GM12892 (cell line): Measurements from ENCODE around the gene POC5.

Experiments used
- POLR2A ChIP-seq: IDR thresholded peaks from 2 replicates; pipeline ENCODE4 v1.6.1; 2011; ENCODE audit warnings: low read depth, low read length, control low read depth
- POLR2AphosphoS5 ChIP-seq: IDR thresholded peaks from 2 replicates; pipeline ENCODE4 v1.6.1; 2011; ENCODE audit warnings: low read depth, low read length, control low read depth
- TAF1 ChIP-seq: IDR thresholded peaks from 2 replicates; pipeline ENCODE4 v1.6.1; 2011; ENCODE audit warnings: low read depth, mild to moderate bottlenecking, control low read depth, low read length, borderline replicate concordance

DNA sequence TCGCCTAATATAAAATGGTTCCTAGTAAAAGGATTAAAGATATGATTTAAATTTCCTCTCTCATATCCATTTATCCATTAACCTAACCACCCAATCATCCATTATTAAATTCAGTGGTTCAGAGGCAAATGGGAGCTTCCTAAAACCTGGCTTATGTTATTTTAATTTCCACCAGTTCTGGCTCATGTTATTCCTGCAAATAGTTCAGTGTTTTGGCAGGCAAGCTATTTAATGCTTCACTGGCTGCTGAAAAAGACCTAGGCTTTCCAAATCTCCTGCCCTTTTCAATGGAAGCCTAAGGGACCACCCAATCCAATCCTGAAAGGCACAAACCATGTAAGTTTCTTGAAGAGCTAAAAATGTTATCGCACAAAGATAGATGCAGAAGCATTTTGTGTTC is 52.3 kb downstream of the POC5 start:
- TF ChIP-seq POLR2A = no peak
- no peak for TF ChIP-seq POLR2AphosphoS5
- TF ChIP-seq TAF1 = no peak
